ENCODE measurements around the gene GIGYF2.
"Not testable (repeated sequence)": the region's sequence is repeated elsewhere in the genome, so short reads cannot be mapped to it uniquely, and the experiment has no call there.

- not testable (repeated sequence) for TF ChIP-seq CTCF, POLR2AphosphoS5 (IDR thresholded peaks at IDR 0.05)
Observed at GRCh38 chr2:232720056-232720455, 22.9 kb downstream of the GIGYF2 start.
